ENCODE results near the gene SSUH2. TPM values are rescaled to one million over a fixed set of nuclear protein-coding genes. Genes with fewer than 3 reads are reported as not detected.
"Not testable (repeated sequence)": the region's sequence is repeated elsewhere in the genome, so short reads cannot be mapped to it uniquely, and the experiment has no call there.

The SSUH2 gene
- total RNA-seq, 1 donor, result not detected

DNA sequence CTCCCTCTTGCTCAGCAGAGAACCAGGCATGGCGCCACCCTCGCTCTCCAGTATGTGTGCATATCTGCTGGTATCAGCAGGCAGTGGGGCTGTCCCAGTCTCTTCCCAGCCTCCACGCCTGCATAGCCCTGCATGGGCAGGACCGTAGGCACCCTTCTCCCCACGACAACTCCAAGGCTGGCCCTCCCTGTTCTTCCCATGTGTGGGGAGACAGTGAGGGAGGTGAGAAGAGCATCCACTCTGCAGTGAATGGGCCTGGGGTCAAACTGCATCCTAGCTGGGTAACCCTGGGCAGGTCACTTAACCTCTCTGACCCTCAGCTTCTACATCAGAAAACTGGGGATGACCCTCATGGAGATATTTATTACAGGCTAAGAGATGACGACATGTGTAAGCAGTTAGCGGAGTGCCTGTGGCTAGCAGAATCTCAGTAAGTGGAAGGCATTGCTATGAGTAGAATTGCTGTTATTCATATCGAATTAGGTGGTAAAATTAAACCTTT is 13.3 kb upstream of the SSUH2 start:
- H3K27me3 ChIP-seq (ENCODE audit: insufficient read depth, low read length), result no peaks in the 10 kb centered on the region
- no peak overlapping the region for H3K27ac ChIP-seq (ENCODE audit: low read depth, low read length)
- no peak for DNase-seq (ENCODE audit: insufficient read length, low spot score, missing footprints)
- no peaks in the 10 kb centered on the region for H4K20me1 ChIP-seq (ENCODE audit: insufficient read depth, low read length)
- H3K4me2 ChIP-seq (ENCODE audit: insufficient read depth, low read length), result peak overlapping the region; percentile 12
- no peak overlapping the region for H3K4me3 ChIP-seq (ENCODE audit: insufficient read depth, low read length)
- no peaks in the 10 kb centered on the region for H3K9me3 ChIP-seq (ENCODE audit: low read depth, low read length)
- TF ChIP-seq, protein P1, sequence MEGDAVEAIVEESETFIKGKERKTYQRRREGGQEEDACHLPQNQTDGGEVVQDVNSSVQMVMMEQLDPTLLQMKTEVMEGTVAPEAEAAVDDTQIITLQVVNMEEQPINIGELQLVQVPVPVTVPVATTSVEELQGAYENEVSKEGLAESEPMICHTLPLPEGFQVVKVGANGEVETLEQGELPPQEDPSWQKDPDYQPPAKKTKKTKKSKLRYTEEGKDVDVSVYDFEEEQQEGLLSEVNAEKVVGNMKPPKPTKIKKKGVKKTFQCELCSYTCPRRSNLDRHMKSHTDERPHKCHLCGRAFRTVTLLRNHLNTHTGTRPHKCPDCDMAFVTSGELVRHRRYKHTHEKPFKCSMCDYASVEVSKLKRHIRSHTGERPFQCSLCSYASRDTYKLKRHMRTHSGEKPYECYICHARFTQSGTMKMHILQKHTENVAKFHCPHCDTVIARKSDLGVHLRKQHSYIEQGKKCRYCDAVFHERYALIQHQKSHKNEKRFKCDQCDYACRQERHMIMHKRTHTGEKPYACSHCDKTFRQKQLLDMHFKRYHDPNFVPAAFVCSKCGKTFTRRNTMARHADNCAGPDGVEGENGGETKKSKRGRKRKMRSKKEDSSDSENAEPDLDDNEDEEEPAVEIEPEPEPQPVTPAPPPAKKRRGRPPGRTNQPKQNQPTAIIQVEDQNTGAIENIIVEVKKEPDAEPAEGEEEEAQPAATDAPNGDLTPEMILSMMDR (IDR thresholded peaks at IDR 0.05; ENCODE audit: extremely low read depth, low read depth, low read length), result no peak
- H3K4me1 ChIP-seq (ENCODE audit: insufficient read depth, low read length), result peaks cover 19% of the 10 kb centered on the region
- no peaks in the 10 kb centered on the region for H3K79me2 ChIP-seq (ENCODE audit: insufficient read depth, low read length)
- no peaks in the 10 kb centered on the region for H3K36me3 ChIP-seq (ENCODE audit: insufficient read depth, low read length)
- H2AFZ ChIP-seq (ENCODE audit: low read length), result no peak overlapping the region

DNA sequence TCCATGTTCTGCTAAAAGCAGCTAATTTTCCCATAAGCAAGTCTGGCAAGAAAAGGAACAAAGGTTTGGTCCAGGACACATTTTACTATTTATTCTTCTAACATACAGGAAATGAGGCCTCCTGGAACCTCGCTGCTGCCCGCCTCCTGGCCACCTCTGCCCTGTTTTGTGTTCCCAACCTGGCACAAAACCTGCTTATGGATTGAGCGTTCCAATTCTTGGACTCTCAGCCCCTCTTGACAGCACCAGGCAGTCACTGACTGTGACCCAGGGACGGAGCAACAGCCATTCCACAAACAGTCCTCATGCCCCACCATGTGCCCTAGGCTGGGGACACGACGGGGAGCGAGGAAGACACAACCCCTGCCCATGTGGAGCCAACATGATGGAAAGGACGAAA is 11.6 kb upstream of the SSUH2 start:
- TF ChIP-seq, protein P1 (IDR thresholded peaks at IDR 0.05; ENCODE audit: extremely low read depth, low read depth, low read length), result no peak
- peak; percentile 61 for DNase-seq (ENCODE audit: insufficient read length, low spot score, missing footprints)
- H4K20me1 ChIP-seq (ENCODE audit: insufficient read depth, low read length), result no peaks in the 10 kb centered on the region
- no peak overlapping the region for H3K27ac ChIP-seq (ENCODE audit: low read depth, low read length)
- H3K9me3 ChIP-seq (ENCODE audit: low read depth, low read length), result no peaks in the 10 kb centered on the region
- H2AFZ ChIP-seq (ENCODE audit: low read length), result no peak overlapping the region
- H3K36me3 ChIP-seq (ENCODE audit: insufficient read depth, low read length), result no peaks in the 10 kb centered on the region
- peaks cover 19% of the 10 kb centered on the region for H3K4me1 ChIP-seq (ENCODE audit: insufficient read depth, low read length)
- no peak overlapping the region for H3K4me2 ChIP-seq (ENCODE audit: insufficient read depth, low read length)
- peaks cover 3% of the 10 kb centered on the region for H3K27me3 ChIP-seq (ENCODE audit: insufficient read depth, low read length)
- H3K4me3 ChIP-seq (ENCODE audit: insufficient read depth, low read length), result no peak overlapping the region
- no peaks in the 10 kb centered on the region for H3K79me2 ChIP-seq (ENCODE audit: insufficient read depth, low read length)

DNA sequence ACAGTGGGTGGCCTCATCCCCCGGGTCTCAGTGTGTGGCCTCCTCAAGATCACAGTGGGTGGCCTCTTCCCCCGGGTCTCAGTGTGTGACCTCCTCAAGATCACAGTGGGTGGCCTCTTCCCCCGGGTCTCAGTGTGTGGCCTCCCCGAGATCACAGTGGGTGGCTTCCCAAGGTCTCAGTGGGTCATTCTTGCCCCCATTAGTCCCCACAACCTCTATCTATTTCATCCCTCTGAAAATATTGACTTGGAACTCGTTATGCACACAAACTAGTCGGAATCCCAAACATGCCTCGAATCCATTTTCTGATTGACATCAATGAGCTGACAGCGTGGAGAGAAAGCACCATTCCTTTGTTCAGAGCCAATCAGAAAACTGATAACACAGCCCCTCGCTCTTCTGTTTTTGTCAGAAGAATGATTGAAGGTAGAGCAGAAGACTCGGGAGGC is 10.8 kb upstream of the SSUH2 start:
- H3K36me3 ChIP-seq (ENCODE audit: insufficient read depth, low read length), result no peaks in the 10 kb centered on the region
- H2AFZ ChIP-seq (ENCODE audit: low read length), result no peak overlapping the region
- H3K27ac ChIP-seq (ENCODE audit: low read depth, low read length), result no peak overlapping the region
- no peaks in the 10 kb centered on the region for H4K20me1 ChIP-seq (ENCODE audit: insufficient read depth, low read length)
- no peaks in the 10 kb centered on the region for H3K9me3 ChIP-seq (ENCODE audit: low read depth, low read length)
- TF ChIP-seq, protein P1 (IDR thresholded peaks at IDR 0.05; ENCODE audit: extremely low read depth, low read depth, low read length), result no peak
- peaks cover 12% of the 10 kb centered on the region for H3K4me1 ChIP-seq (ENCODE audit: insufficient read depth, low read length)
- H3K4me2 ChIP-seq (ENCODE audit: insufficient read depth, low read length), result no peak overlapping the region
- no peak overlapping the region for H3K4me3 ChIP-seq (ENCODE audit: insufficient read depth, low read length)
- H3K79me2 ChIP-seq (ENCODE audit: insufficient read depth, low read length), result no peaks in the 10 kb centered on the region
- DNase-seq (ENCODE audit: insufficient read length, low spot score, missing footprints), result no peak
- H3K27me3 ChIP-seq (ENCODE audit: insufficient read depth, low read length), result peaks cover 11% of the 10 kb centered on the region

DNA sequence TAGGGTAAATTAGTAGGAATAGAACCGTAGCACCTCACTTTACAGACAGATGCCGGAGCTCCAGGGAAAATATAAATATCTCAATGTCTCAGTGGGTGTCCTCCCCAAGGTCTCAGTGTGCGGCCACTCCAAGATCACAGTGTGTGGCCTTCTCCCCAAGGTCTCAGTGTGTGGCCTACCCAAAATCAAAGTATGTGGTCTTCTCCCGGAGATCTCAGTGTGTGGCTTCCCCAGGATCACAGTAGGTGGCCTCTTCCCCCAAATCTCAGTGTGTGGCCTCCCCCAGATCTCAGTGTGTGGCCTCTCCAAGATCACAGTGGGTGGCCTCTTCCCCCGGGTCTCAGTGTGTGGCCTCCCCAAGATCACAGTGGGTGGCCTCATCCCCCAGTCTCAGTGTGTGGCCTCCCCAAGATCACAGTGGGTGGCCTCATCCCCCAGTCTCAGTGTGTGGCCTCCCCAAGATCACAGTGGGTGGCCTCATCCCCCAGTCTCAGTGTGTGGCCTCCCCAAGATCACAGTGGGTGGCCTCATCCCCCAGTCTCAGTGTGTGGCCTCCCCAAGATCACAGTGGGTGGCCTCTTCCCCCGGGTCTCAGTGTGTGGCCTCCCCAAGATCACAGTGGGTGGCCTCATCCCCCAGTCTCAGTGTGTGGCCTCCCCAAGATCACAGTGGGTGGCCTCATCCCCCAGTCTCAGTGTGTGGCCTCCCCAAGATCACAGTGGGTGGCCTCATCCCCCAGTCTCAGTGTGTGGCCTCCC is 10.2 kb upstream of the SSUH2 start:
- H3K4me3 ChIP-seq (ENCODE audit: insufficient read depth, low read length); H4K20me1 ChIP-seq (ENCODE audit: insufficient read depth, low read length); H3K27ac ChIP-seq (ENCODE audit: low read depth, low read length); H3K4me2 ChIP-seq (ENCODE audit: insufficient read depth, low read length); H3K4me1 ChIP-seq (ENCODE audit: insufficient read depth, low read length); H3K36me3 ChIP-seq (ENCODE audit: insufficient read depth, low read length); DNase-seq (ENCODE audit: insufficient read length, low spot score, missing footprints); H3K9me3 ChIP-seq (ENCODE audit: low read depth, low read length); H3K79me2 ChIP-seq (ENCODE audit: insufficient read depth, low read length); H2AFZ ChIP-seq (ENCODE audit: low read length): not testable (repeated sequence)
- H3K27me3 ChIP-seq (ENCODE audit: insufficient read depth, low read length), result peaks cover 11% of the 10 kb centered on the region
